Erythroblast (primary cell): ENCODE data around the gene AMMECR1L.

Source experiments
- GATA1 ChIP-seq: IDR thresholded peaks from 2 replicates; pipeline ENCODE4 v1.6.1; 2011; ENCODE audit warnings: low read depth, mild to moderate bottlenecking, control low read depth, low read length, moderate library complexity
- POLR2A ChIP-seq: IDR thresholded peaks from 2 replicates; pipeline ENCODE4 v1.6.1; 2011; ENCODE audit warnings: mild to moderate bottlenecking, low read length

DNA sequence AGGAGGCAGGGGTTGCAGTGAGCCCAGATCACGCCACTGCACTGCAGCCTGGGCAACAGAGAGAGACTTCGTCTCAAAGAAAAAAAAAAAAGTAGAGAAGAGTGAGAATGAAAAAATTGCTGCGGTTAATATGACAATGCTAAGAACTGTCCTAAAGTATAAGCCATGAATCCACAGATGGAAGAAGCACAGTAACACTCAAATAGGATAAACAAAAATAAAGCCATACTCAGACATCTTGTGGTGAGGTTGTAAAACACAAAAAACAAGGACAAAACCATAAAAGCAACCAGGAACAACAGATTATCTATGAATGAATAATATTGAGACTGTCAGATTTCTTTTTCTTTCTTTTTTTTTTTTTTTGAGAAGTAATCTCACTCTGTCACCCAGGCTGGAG is 50.8 kb downstream of the AMMECR1L start:
- TF ChIP-seq POLR2A (no peak), GATA1 (no peak)
